ENCODE results near the gene BAIAP2L1. TPM values are rescaled to one million over a fixed set of nuclear protein-coding genes. Genes with fewer than 3 reads are reported as not detected.

The BAIAP2L1 gene
- total RNA-seq, 4 donors from 2014 or later = 17.2 to 28.9 (median 20.7) TPM

GRCh38 chr7:98366562-98366938 is 34.3 kb downstream of the BAIAP2L1 start:
- 80 to 96% methylated on average over 6 of the region's 6 CpGs for WGBS, 2 donors
- TF ChIP-seq POLR2A (IDR thresholded peaks at IDR 0.05) (no peak), CTCF (IDR thresholded peaks at IDR 0.05) (no peak)
- intact Hi-C loops (cut with DNase I; ENCODE audit: low total_unique reads) = no loop called here
- no peak for DNase-seq (ENCODE audit: low spot score in 2 of 2)
- no peak overlapping the region for H3K4me3 ChIP-seq (ENCODE audit: low read depth, poor library complexity, severe bottlenecking)

GRCh38 chr7:98365863-98366561 is 34.9 kb downstream of the BAIAP2L1 start:
- intact Hi-C loops (cut with DNase I; ENCODE audit: low total_unique reads) = no loop called here
- peak in 1 of 2 donors; percentile 82 for DNase-seq (ENCODE audit: low spot score in 2 of 2)
- WGBS, 2 donors = 75 to 83% methylated on average over 11 of the region's 11 CpGs
- H3K4me3 ChIP-seq (ENCODE audit: low read depth, poor library complexity, severe bottlenecking) = no peak overlapping the region
- TF ChIP-seq CTCF (IDR thresholded peaks at IDR 0.05) (no peak), POLR2A (IDR thresholded peaks at IDR 0.05) (no peak)

- peak in 1 of 2 donors; percentile 29 for DNase-seq (ENCODE audit: low spot score in 2 of 2)
- intact Hi-C loops (cut with DNase I; ENCODE audit: low total_unique reads) = no loop called here
- WGBS, 2 donors = 89 to 96% methylated on average over 8 of the region's 8 CpGs
- H3K4me3 ChIP-seq (ENCODE audit: low read depth, poor library complexity, severe bottlenecking) = no peak overlapping the region
- no peak for TF ChIP-seq CTCF (IDR thresholded peaks at IDR 0.05)
- no peak for TF ChIP-seq POLR2A (IDR thresholded peaks at IDR 0.05)
Observed at GRCh38 chr7:98364220-98364619, 36.7 kb downstream of the BAIAP2L1 start.

- DNase-seq (ENCODE audit: low spot score in 2 of 2) = peak in 1 of 2 donors; percentile 86
- 38 to 49% methylated on average over 4 of the region's 4 CpGs for whole genome bisulfite sequencing, 2 donors
- H3K4me3 ChIP-seq (ENCODE audit: low read depth, poor library complexity, severe bottlenecking) = no peak overlapping the region
- intact Hi-C loops (cut with DNase I; ENCODE audit: low total_unique reads) = no loop called here
- no peak for TF ChIP-seq CTCF (IDR thresholded peaks at IDR 0.05)
- TF ChIP-seq POLR2A (IDR thresholded peaks at IDR 0.05) = no peak
Observed at GRCh38 chr7:98362517-98362916, 38.4 kb downstream of the BAIAP2L1 start.

- peak in 1 of 2 donors; percentile 76 for DNase-seq (ENCODE audit: low spot score in 2 of 2)
- 56 to 57% methylated on average over 10 of the region's 10 CpGs for WGBS, 2 donors
- TF ChIP-seq CTCF (IDR thresholded peaks at IDR 0.05) (no peak), POLR2A (IDR thresholded peaks at IDR 0.05) (no peak)
- no peak overlapping the region for H3K4me3 ChIP-seq (ENCODE audit: low read depth, poor library complexity, severe bottlenecking)
- intact Hi-C loops (cut with DNase I; ENCODE audit: low total_unique reads) = no loop called here
Observed at GRCh38 chr7:98360221-98361130, 40.4 kb downstream of the BAIAP2L1 start.
